Trophoblast cell (in vitro differentiated cells and primary cell): ENCODE measurements around the gene CASQ1.

Experiments
- DNase-seq, 2 donors: peaks; one replicate each; pipeline ENCODE4 v3.0.0-alpha.2; 2016
- H2AFZ ChIP-seq: 2 replicates; pipeline ENCODE4 v1.6.1; 2013; ENCODE audit warnings: low read length, moderate library complexity, mild to moderate bottlenecking; ENCODE audit not compliant: insufficient read depth, poor library complexity
- H2AK5ac ChIP-seq: 2 replicates; pipeline ENCODE4 v1.6.1; 2013; ENCODE audit warnings: mild to moderate bottlenecking, low read length
- H2BK120ac ChIP-seq: 2 replicates; pipeline ENCODE4 v1.6.1; 2013; ENCODE audit warnings: low read length, mild to moderate bottlenecking, moderate library complexity; ENCODE audit not compliant: insufficient read depth, poor library complexity
- H2BK12ac ChIP-seq: 2 replicates; pipeline ENCODE4 v1.6.1; 2013; ENCODE audit warnings: mild to moderate bottlenecking, low read length, moderate library complexity
- H2BK5ac ChIP-seq: 2 replicates; pipeline ENCODE4 v1.6.1; 2013; ENCODE audit warnings: low read length, low read depth, moderate library complexity, mild to moderate bottlenecking; ENCODE audit not compliant: poor library complexity
- H3K14ac ChIP-seq: 2 replicates; pipeline ENCODE4 v1.6.1; 2013; ENCODE audit warnings: mild to moderate bottlenecking, low read length
- H3K18ac ChIP-seq: 2 replicates; pipeline ENCODE4 v1.6.1; 2013; ENCODE audit warnings: mild to moderate bottlenecking, low read length
- H3K23ac ChIP-seq: 2 replicates; pipeline ENCODE4 v1.6.1; 2013; ENCODE audit warnings: low read length
- H3K27ac ChIP-seq: 2 replicates; pipeline ENCODE4 v1.5.1; 2013; ENCODE audit warnings: low read depth, mild to moderate bottlenecking, inconsistent platforms, low read length, moderate library complexity
- H3K27me3 ChIP-seq: 2 replicates; pipeline ENCODE4 v1.6.1; 2013; ENCODE audit warnings: inconsistent platforms, mild to moderate bottlenecking, low read length, moderate library complexity; ENCODE audit not compliant: insufficient read depth
- H3K36me3 ChIP-seq, 2 experiments: 1 replicate in 1 of 2; 2 replicates in 1 of 2; pipeline ENCODE4 v1.6.1; 2013; ENCODE audit warnings: low read length in 2 of 2, mild to moderate bottlenecking in 2 of 2, moderate library complexity in 1 of 2; ENCODE audit not compliant: insufficient read depth in 2 of 2, control insufficient read depth in 1 of 2
- H3K4ac ChIP-seq: 2 replicates; pipeline ENCODE4 v1.6.1; 2013; ENCODE audit warnings: low read depth, mild to moderate bottlenecking, low read length, moderate library complexity
- H3K4me1 ChIP-seq, 2 experiments: 1 replicate in 1 of 2; 2 replicates in 1 of 2; pipeline ENCODE4 v1.6.1; 2013; ENCODE audit warnings: low read length in 2 of 2, mild to moderate bottlenecking in 2 of 2, moderate library complexity in 1 of 2; ENCODE audit not compliant: insufficient read depth in 2 of 2, control insufficient read depth in 1 of 2
- H3K4me2 ChIP-seq: 2 replicates; pipeline ENCODE4 v1.6.1; 2013; ENCODE audit warnings: inconsistent platforms, mild to moderate bottlenecking, low read length, moderate library complexity
- H3K4me3 ChIP-seq: 2 replicates; pipeline ENCODE4 v1.5.1; 2013; ENCODE audit warnings: mild to moderate bottlenecking, low read depth, low read length, inconsistent platforms
- H3K79me1 ChIP-seq: one replicate; pipeline ENCODE4 v1.6.1; 2013; ENCODE audit warnings: low read length
- H3K79me2 ChIP-seq: 2 replicates; pipeline ENCODE4 v1.6.1; 2013; ENCODE audit warnings: low read length, mild to moderate bottlenecking; ENCODE audit not compliant: control insufficient read depth, insufficient read depth, poor library complexity
- H3K9ac ChIP-seq: 2 replicates; pipeline ENCODE4 v1.6.1; 2013; ENCODE audit warnings: mild to moderate bottlenecking, low read length
- H3K9me3 ChIP-seq: 2 replicates; pipeline ENCODE4 v1.6.1; 2013; ENCODE audit warnings: low read depth, mild to moderate bottlenecking, control low read depth, inconsistent platforms, low read length; ENCODE audit not compliant: insufficient read depth
- H4K12ac ChIP-seq: 2 replicates; pipeline ENCODE4 v1.6.1; 2013; ENCODE audit warnings: low read depth, mild to moderate bottlenecking, low read length, moderate library complexity
- H4K8ac ChIP-seq: 2 replicates; pipeline ENCODE4 v1.6.1; 2013; ENCODE audit warnings: low read depth, mild to moderate bottlenecking, low read length, moderate library complexity
- H4K91ac ChIP-seq: one replicate; pipeline ENCODE4 v1.6.1; 2013; ENCODE audit warnings: low read depth, mild to moderate bottlenecking, low read length, moderate library complexity
- WGBS: extraction: QIAGEN DNeasy Blood & Tissue Kit; methylation state at CpG from one replicate; pipeline ENCODE4 v1.1.7; 2013; ENCODE audit warnings: missing lambda C conversion rate; ENCODE audit not compliant: insufficient read length, insufficient coverage; ENCODE audit errors: extremely low coverage; 5-methylcytosine and 5-hydroxymethylcytosine counted together

The CASQ1 gene

DNA sequence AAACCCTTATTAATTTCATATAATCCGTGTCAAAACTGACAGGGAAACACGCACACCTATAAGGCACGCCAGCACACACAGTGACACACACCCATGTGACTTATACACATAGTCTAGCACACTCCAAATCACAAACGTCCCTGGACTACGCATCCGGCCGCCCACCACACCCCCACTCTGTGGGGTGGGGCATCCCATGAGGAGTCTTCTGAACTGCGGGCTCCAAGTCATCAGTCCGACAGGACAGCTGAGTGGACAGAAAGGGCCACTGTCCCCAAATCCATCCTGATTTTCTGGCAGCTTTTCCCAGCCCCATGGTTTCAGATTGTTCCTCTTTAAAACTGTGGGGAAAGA is 15.6 kb downstream of the CASQ1 start:
- H3K18ac ChIP-seq, result peak overlapping the region; percentile 99
- peak overlapping the region; percentile 83 for H4K91ac ChIP-seq
- H3K23ac ChIP-seq, result no peak overlapping the region
- H2BK12ac ChIP-seq, result no peak overlapping the region
- H3K4ac ChIP-seq, result peak overlapping the region; percentile 11
- peak overlapping the region; percentile 92 for H3K9ac ChIP-seq
- no CpG with 5 or more reads among the region's 9 CpGs for whole genome bisulfite sequencing
- peak overlapping the region; percentile 7 for H2BK120ac ChIP-seq
- peak overlapping the region; percentile 99 for H3K14ac ChIP-seq
- peak overlapping the region; percentile 49 for H4K12ac ChIP-seq
- H3K4me1 ChIP-seq, result peaks cover 20 to 36% of the 10 kb centered on the region in 2 experiments
- H3K4me3 ChIP-seq, result peak overlapping the region; percentile 87
- no peak overlapping the region for H4K8ac ChIP-seq
- H3K27ac ChIP-seq, result peak overlapping the region; percentile 91
- peaks cover 13% of the 10 kb centered on the region for H3K79me2 ChIP-seq
- peak overlapping the region; percentile 0 for H2AK5ac ChIP-seq
- peak overlapping the region; percentile 92 for H2BK5ac ChIP-seq
- H3K9me3 ChIP-seq, result no peaks in the 10 kb centered on the region
- H3K79me1 ChIP-seq, result peaks cover 22% of the 10 kb centered on the region
- no peak overlapping the region for H2AFZ ChIP-seq
- H3K4me2 ChIP-seq, result peak overlapping the region; percentile 76
- peaks cover 33 to 38% of the 10 kb centered on the region in 2 experiments for H3K36me3 ChIP-seq
- H3K27me3 ChIP-seq, result no peaks in the 10 kb centered on the region
- peak; percentile 68 to 71 for DNase-seq

DNA sequence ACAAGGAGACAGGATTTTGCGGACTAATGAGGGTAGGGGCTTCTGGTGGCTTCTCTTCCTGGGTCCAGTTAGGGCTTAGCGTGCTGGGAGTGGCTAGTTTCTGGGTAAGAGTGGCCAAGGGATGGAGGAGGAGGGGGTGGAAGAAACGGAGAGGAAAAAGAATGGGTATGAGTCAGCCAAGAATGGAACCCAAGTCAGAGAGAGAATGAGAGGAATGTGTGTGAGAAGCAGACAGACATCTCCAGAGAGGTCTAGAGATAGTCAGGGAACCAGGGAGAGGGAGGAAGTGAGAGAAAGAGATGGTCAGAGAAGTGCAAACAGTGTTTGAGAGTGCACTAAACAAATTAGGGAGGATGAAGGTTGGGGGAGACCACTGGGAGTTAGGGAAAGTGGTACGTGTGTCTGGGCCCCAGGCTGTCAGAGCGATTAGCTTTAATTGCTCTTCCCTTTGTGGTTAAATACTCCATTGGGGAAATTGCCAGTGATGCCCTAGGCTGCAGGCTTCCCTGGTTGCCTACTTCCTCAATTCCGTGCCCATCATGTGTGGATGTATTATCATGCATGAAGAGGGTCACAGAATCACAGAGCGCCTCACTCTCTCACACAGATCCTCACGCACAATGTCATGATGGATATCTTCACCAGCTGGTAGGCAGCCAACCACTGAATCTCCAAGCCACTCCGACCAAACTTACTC is 16.2 kb downstream of the CASQ1 start:
- DNase-seq, result peak; percentile 70 to 77
- Histone ChIP-seq H3K27ac (peak overlapping the region; percentile 91), H3K79me2 (peaks cover 13% of the 10 kb centered on the region), H3K9ac (no peak overlapping the region), H3K36me3 (peaks cover 39 to 43% of the 10 kb centered on the region in 2 experiments), H2AFZ (no peak overlapping the region), H3K18ac (peak overlapping the region; percentile 38), H2BK5ac (peak overlapping the region; percentile 92), H3K4me2 (peak overlapping the region; percentile 76), H2BK12ac (peak overlapping the region; percentile 13), H3K14ac (no peak overlapping the region), H4K91ac (peak overlapping the region; percentile 15), H4K8ac (no peak overlapping the region), H3K27me3 (no peaks in the 10 kb centered on the region), H3K4me3 (no peak overlapping the region), H3K4ac (peak overlapping the region; percentile 68), H3K23ac (no peak overlapping the region), H4K12ac (no peak overlapping the region), H3K4me1 (peaks cover 20 to 36% of the 10 kb centered on the region in 2 experiments), H3K9me3 (no peaks in the 10 kb centered on the region), H3K79me1 (peaks cover 22% of the 10 kb centered on the region), H2BK120ac (no peak overlapping the region), H2AK5ac (no peak overlapping the region)
- WGBS, result no CpG with 5 or more reads among the region's 9 CpGs

DNA sequence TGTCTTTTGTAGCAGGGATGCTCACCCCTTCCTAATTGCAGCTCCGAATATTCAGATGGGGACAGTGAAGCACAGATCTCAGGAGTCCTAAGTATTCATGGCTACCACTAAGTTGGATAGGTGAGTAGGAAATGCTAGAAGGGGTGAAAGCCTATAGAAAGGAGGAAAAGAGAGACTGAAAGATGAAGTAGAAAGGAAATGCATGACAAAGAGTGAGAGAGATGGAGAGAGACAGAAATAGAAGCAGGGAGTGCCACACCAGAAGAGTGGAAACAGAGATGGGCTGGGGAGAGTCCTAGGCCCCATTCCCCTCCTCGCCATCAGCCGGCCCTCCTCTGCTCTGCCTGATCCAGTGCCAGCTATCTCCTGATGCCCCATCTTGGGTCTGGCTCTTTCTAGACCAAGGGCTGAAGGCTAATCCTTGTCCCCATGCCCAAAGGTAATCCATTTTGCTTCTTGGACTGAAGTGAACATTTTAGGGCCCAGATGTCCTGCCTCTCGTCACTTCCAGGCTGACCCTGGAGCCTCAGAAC is 16.8 kb downstream of the CASQ1 start:
- H3K23ac ChIP-seq, result no peak overlapping the region
- H3K79me2 ChIP-seq, result peaks cover 13% of the 10 kb centered on the region
- H2BK120ac ChIP-seq, result no peak overlapping the region
- H3K18ac ChIP-seq, result peak overlapping the region; percentile 69
- H3K27me3 ChIP-seq, result no peaks in the 10 kb centered on the region
- no peak overlapping the region for H3K14ac ChIP-seq
- H4K8ac ChIP-seq, result no peak overlapping the region
- no peak overlapping the region for H4K91ac ChIP-seq
- no CpG with 5 or more reads among the region's 4 CpGs for WGBS
- H3K9ac ChIP-seq, result no peak overlapping the region
- H2AFZ ChIP-seq, result no peak overlapping the region
- DNase-seq, result no peak
- no peak overlapping the region for H2AK5ac ChIP-seq
- peaks cover 40 to 47% of the 10 kb centered on the region in 2 experiments for H3K36me3 ChIP-seq
- H3K9me3 ChIP-seq, result no peaks in the 10 kb centered on the region
- H2BK12ac ChIP-seq, result peak overlapping the region; percentile 16
- H3K4me1 ChIP-seq, result peaks cover 20 to 36% of the 10 kb centered on the region in 2 experiments
- H2BK5ac ChIP-seq, result peak overlapping the region; percentile 18
- no peak overlapping the region for H4K12ac ChIP-seq
- peak overlapping the region; percentile 68 for H3K4ac ChIP-seq
- peak overlapping the region; percentile 76 for H3K4me2 ChIP-seq
- H3K79me1 ChIP-seq, result peaks cover 22% of the 10 kb centered on the region
- H3K4me3 ChIP-seq, result no peak overlapping the region
- H3K27ac ChIP-seq, result peak overlapping the region; percentile 71

DNA sequence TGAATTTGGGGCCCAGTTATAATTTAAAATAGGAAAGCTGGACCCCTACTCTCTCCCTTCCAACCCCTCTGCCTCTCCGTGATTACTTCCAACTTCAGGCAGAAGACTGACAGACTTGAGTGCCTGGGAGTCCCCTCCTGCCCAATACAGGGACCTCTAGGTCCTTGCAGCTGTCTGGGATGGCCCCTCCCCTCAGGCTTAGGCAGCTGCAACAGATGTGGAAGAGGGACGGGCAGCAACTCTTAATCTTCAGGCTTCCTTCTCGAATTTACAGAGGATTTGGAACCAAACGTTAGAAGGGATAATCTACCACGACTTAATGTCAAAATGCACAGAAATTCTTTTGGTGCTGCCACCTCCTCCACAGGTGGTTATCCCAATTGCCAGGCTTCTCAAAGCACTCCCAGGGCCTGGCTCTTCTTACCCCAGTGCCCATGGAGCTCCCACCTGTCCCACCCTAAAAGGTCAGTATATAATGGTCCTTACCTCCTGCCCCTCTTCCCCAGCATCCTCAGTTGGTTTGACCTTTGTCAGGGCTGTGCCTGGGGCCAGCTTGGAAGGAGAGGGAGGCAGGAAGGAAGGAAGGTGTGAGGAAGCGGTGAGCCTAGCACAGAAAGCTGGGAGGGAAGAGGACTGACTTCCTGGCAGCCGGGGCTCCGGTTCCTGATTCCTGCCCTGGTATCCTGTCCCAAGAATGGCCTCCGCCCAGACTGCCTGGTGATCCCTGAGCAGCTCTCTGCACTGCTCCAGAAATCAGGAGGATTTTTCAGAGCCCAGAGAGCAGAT is 17.6 kb downstream of the CASQ1 start:
- H3K18ac ChIP-seq, result no peak overlapping the region
- H3K36me3 ChIP-seq, result peaks cover 45 to 55% of the 10 kb centered on the region in 2 experiments
- H3K4ac ChIP-seq, result peak overlapping the region; percentile 21
- H3K4me1 ChIP-seq, result peaks cover 20 to 36% of the 10 kb centered on the region in 2 experiments
- DNase-seq, result no peak
- H3K4me3 ChIP-seq, result no peak overlapping the region
- no peak overlapping the region for H3K9ac ChIP-seq
- peaks cover 13% of the 10 kb centered on the region for H3K79me2 ChIP-seq
- H4K8ac ChIP-seq, result no peak overlapping the region
- no peak overlapping the region for H2AFZ ChIP-seq
- no peak overlapping the region for H2BK5ac ChIP-seq
- no peak overlapping the region for H3K4me2 ChIP-seq
- H3K27me3 ChIP-seq, result no peaks in the 10 kb centered on the region
- H2AK5ac ChIP-seq, result no peak overlapping the region
- no CpG with 5 or more reads among the region's 9 CpGs for WGBS
- H3K79me1 ChIP-seq, result peaks cover 22% of the 10 kb centered on the region
- no peak overlapping the region for H3K14ac ChIP-seq
- no peak overlapping the region for H3K27ac ChIP-seq
- no peaks in the 10 kb centered on the region for H3K9me3 ChIP-seq
- H4K91ac ChIP-seq, result no peak overlapping the region
- no peak overlapping the region for H2BK120ac ChIP-seq
- no peak overlapping the region for H3K23ac ChIP-seq
- H4K12ac ChIP-seq, result no peak overlapping the region
- H2BK12ac ChIP-seq, result no peak overlapping the region
